Measurements from ENCODE around the gene DAPK1.

Gene DAPK1

GRCh38 chr9:87519461-87519860 lies 21.8 kb downstream of the DAPK1 start:
- no peak for DNase-seq

- no peak for DNase-seq
These were observed 22.6 kb downstream of the DAPK1 start for GRCh38 chr9:87520172-87520683.

- no peak for DNase-seq
These were observed 24.2 kb downstream of the DAPK1 start for GRCh38 chr9:87521834-87522233.

GRCh38 chr9:87524061-87524460 lies 26.4 kb downstream of the DAPK1 start:
- no peak for DNase-seq

- no peak for DNase-seq
These were observed 28.1 kb downstream of the DAPK1 start for GRCh38 chr9:87525546-87526303.

GRCh38 chr9:87527211-87527916 lies 29.7 kb downstream of the DAPK1 start:
- no peak for DNase-seq

GRCh38 chr9:87528969-87529368 lies 31.3 kb downstream of the DAPK1 start:
- no peak for DNase-seq

- DNase-seq = no peak
These were observed 32.0 kb downstream of the DAPK1 start for GRCh38 chr9:87529671-87530070.

GRCh38 chr9:87530716-87531115 lies 33.0 kb downstream of the DAPK1 start:
- DNase-seq = no peak

GRCh38 chr9:87531370-87532295 lies 34.0 kb downstream of the DAPK1 start:
- DNase-seq = no peak

- DNase-seq = no peak
These were observed 35.6 kb downstream of the DAPK1 start for GRCh38 chr9:87533271-87533670.

- DNase-seq = no peak
These were observed 36.4 kb downstream of the DAPK1 start for GRCh38 chr9:87534036-87534435.

- DNase-seq = no peak
These were observed 37.3 kb downstream of the DAPK1 start for GRCh38 chr9:87534957-87535356.

- DNase-seq = no peak
These were observed 38.3 kb downstream of the DAPK1 start for GRCh38 chr9:87535817-87536539.

- DNase-seq = no peak
These were observed 40.0 kb downstream of the DAPK1 start for GRCh38 chr9:87537625-87538024.

- no peak for DNase-seq
These were observed 42.9 kb downstream of the DAPK1 start for GRCh38 chr9:87540444-87541105.

GRCh38 chr9:87541663-87542062 lies 44.0 kb downstream of the DAPK1 start:
- no peak for DNase-seq

- DNase-seq = no peak
These were observed 44.5 kb downstream of the DAPK1 start for GRCh38 chr9:87542141-87542540.

GRCh38 chr9:87543251-87543650 lies 45.6 kb downstream of the DAPK1 start:
- DNase-seq = no peak

- no peak for DNase-seq
These were observed 48.2 kb downstream of the DAPK1 start for GRCh38 chr9:87545858-87546257.

- DNase-seq = no peak
These were observed 49.0 kb downstream of the DAPK1 start for GRCh38 chr9:87546704-87547103.

GRCh38 chr9:87547671-87548081 lies 50.0 kb downstream of the DAPK1 start:
- DNase-seq = no peak

All from NCI-H526 treated with DMSO at 0.1 percent for 48 hours (cell line).